ENCODE measurements around the gene CEBPZ. TPM values are rescaled to one million over a fixed set of nuclear protein-coding genes. Genes with fewer than 3 reads are reported as not detected.

CEBPZ gene
- total and polyA plus RNA-seq, 2 of the 13 experiments (the other 11 are each of a cell fraction or from before 2014, with no cell fraction given): 14.4 to 117 TPM

DNA sequence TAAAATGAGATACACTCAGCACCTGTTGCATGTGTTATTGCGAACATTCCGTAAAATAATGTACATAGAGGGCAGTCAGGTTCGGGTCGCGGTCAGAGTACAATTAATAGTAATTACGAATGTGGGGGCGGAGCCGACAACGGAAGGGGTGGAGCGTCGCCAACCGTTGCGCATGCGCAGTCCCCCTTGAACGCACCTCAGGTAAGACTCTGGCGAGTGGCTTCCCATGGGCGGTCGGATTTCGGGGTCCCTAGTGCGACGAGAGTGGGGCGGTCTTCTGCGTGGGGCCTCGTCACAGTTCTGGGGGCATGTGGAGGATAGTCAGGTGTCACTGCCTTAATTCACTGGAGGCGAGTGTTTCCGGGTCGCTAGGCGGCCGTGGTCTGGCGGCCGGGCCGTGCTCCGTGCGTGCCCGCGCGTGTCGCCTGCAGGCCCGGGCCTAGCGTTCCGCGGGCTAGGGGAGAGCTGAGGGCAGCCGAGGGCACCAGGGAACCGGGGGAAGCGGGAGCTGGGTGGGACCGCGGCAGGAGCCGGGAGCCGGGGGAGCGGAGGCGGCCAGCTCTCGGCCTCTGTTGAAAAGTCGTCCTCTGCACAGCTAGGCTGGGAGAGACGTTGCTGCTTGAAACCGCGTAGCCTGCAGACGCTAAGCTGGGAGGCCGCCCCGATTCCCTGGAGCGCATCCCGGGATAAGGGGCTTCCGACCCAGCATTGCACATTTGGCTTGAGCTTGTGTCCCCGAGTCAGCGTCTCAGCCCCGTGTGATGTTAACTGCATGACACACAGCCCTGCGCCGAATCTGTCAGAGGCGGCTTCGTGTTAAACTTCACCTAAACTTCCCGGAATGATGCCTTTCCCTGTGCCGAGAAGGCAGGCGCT is 34.8 kb downstream of the CEBPZ start, which contains the start of gene CEBPZOS (continued):
- TF ChIP-seq, protein P1, sequence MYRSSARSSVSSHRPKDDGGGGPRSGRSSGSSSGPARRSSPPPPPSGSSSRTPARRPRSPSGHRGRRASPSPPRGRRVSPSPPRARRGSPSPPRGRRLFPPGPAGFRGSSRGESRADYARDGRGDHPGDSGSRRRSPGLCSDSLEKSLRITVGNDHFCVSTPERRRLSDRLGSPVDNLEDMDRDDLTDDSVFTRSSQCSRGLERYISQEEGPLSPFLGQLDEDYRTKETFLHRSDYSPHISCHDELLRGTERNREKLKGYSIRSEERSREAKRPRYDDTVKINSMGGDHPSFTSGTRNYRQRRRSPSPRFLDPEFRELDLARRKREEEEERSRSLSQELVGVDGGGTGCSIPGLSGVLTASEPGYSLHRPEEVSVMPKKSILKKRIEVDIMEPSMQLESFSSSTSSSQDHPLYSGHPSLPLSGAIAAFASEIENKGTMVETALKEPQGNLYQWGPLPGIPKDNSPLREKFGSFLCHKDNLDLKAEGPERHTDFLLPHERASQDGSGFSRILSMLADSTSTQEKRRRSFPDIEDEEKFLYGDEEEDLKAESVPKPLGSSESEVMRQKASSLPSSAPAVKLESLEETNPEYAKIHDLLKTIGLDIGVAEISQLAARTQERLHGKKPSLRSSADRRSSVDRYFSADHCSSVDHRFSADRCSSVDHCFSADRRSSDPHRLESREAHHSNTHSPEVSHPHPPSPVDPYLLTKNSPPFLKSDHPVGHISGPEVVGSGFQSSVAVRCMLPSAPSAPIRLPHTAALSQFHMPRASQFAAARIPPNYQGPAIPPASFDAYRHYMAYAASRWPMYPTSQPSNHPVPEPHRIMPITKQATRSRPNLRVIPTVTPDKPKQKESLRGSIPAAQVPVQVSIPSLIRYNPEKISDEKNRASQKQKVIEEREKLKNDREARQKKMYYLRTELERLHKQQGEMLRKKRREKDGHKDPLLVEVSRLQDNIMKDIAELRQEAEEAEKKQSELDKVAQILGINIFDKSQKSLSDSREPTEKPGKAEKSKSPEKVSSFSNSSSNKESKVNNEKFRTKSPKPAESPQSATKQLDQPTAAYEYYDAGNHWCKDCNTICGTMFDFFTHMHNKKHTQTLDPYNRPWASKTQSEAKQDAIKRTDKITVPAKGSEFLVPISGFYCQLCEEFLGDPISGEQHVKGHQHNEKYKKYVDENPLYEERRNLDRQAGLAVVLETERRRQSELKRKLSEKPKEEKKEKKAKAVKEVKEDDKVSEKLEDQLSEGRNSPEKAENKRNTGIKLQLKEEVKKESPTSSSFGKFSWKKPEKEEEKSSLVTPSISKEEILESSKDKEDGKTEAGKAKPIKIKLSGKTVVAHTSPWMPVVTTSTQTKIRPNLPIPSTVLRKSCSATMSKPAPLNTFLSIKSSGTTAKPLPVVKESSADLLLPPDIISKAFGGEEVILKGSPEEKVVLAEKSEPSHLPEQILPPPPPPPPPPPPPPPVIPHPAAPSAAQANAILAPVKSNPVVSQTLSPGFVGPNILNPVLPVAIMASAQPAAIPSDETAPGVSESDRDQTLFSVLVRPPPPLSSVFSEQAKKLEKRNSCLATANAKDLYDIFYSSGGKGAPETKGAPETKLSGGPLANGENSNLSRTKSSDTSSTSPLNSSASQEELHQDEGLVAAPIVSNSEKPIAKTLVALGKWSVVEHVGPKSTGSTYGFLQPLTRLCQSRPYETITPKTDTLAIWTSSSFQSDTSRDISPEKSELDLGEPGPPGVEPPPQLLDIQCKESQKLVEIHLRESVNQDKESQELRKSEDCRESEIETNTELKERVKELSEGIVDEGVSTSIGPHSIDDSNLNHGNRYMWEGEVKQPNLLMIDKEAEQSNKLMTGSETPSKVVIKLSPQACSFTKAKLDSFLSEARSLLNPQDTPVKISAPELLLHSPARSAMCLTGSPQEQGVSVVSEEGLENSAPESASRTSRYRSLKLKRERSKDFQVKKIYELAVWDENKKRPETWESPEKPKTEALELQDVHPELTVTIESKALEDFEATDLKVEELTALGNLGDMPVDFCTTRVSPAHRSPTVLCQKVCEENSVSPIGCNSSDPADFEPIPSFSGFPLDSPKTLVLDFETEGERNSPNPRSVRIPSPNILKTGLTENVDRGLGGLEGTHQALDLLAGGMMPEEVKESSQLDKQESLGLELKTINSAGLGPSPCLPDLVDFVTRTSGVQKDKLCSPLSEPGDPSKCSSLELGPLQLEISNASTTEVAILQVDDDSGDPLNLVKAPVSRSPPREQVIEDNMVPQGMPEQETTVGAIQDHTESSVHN (CRISPR knock-in tag; IDR thresholded peaks at IDR 0.05): no peak
- TF ChIP-seq ZNF720 (CRISPR knock-in tag; IDR thresholded peaks at IDR 0.05): 0 out of 2 replicates have a peak, but pooled peaks have one; percentile 52
- TF ChIP-seq SETDB1 (CRISPR knock-in tag; IDR thresholded peaks at IDR 0.05; ENCODE audit: borderline replicate concordance): no peak
- TF ChIP-seq, protein P2, sequence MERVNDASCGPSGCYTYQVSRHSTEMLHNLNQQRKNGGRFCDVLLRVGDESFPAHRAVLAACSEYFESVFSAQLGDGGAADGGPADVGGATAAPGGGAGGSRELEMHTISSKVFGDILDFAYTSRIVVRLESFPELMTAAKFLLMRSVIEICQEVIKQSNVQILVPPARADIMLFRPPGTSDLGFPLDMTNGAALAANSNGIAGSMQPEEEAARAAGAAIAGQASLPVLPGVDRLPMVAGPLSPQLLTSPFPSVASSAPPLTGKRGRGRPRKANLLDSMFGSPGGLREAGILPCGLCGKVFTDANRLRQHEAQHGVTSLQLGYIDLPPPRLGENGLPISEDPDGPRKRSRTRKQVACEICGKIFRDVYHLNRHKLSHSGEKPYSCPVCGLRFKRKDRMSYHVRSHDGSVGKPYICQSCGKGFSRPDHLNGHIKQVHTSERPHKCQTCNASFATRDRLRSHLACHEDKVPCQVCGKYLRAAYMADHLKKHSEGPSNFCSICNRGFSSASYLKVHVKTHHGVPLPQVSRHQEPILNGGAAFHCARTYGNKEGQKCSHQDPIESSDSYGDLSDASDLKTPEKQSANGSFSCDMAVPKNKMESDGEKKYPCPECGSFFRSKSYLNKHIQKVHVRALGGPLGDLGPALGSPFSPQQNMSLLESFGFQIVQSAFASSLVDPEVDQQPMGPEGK (CRISPR knock-in tag; IDR thresholded peaks at IDR 0.05): no peak; the same call in 1 of the 2 replicates
- no peak; the same call in 1 of the 2 replicates for TF ChIP-seq ZMAT5 (CRISPR knock-in tag; IDR thresholded peaks at IDR 0.05; ENCODE audit: borderline replicate concordance, low read depth)
- no peak; a peak in 1 of 4 replicates for TF ChIP-seq REST (IDR thresholded peaks at IDR 0.05; ENCODE audit: borderline replicate concordance in 1 of 2, low read depth in 1 of 2, low read length in 2 of 2)
- peak; percentile 85 to 98 for TF ChIP-seq POLR2A (IDR thresholded peaks at IDR 0.05; ENCODE audit: insufficient read depth in 1 of 2, low read depth in 2 of 2, low read length in 2 of 2)
- TF ChIP-seq ZNF205 (CRISPR knock-in tag; IDR thresholded peaks at IDR 0.05): peak; percentile 27; the same call in 1 of the 2 replicates
- TF ChIP-seq, protein P3, sequence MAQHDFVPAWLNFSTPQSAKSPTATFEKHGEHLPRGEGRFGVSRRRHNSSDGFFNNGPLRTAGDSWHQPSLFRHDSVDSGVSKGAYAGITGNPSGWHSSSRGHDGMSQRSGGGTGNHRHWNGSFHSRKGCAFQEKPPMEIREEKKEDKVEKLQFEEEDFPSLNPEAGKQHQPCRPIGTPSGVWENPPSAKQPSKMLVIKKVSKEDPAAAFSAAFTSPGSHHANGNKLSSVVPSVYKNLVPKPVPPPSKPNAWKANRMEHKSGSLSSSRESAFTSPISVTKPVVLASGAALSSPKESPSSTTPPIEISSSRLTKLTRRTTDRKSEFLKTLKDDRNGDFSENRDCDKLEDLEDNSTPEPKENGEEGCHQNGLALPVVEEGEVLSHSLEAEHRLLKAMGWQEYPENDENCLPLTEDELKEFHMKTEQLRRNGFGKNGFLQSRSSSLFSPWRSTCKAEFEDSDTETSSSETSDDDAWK (CRISPR knock-in tag; IDR thresholded peaks at IDR 0.05): no peak
- TF ChIP-seq KLF9 (CRISPR knock-in tag; IDR thresholded peaks at IDR 0.05; ENCODE audit: low read depth): no peak
- TF ChIP-seq HNRNPL (IDR thresholded peaks at IDR 0.05; ENCODE audit: low read depth, low read length): no peak
